ENCODE results near the gene LAMA3. TPM values are rescaled to one million over a fixed set of nuclear protein-coding genes. Genes with fewer than 3 reads are reported as not detected.

LAMA3 gene
- total RNA-seq, 1 donor from 2014 or later, result 2.8 TPM

GRCh38 chr18:23964282-23965238 is 275.3 kb downstream of the LAMA3 start:
- DNase-seq (ENCODE audit: low read depth), result no peak

GRCh38 chr18:23966909-23967308 is 277.7 kb downstream of the LAMA3 start:
- DNase-seq (ENCODE audit: low read depth), result no peak

DNA sequence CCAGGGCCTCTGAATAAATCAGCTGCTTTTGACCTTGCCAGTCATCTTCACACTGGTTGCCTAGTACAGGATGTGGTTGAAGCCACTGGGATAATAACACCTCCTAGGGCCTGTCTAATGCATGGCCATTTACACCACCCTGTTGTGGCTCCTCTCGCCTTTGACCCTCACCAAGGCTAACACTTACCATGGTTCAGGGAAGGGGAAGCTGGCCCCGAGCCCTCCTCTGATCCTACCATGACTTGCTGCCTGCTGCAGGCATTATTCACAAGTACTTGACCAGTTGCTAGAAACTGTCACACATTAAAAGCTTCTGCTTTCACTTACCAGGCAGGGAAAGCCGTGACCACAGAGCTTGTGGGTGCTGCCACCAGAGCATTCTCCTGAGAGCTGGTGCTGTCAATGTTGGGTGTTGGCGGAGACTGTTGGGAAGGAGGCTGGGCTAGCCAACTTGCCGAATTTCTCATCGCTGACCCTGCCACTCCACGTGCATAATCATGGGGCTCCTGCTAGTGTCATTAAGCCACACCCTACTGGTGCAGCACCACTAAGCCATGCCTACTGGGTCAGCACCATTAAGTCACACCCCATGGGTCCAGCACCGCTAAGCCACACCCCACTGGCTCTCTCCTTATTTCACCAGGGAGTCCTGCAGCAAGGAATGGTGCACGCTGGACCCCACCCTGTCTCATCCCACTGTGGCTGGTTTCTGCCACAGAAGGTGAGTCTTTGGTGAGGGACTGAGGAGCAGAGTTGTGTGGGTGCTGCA is 278.3 kb downstream of the LAMA3 start:
- peak; percentile 69 for DNase-seq (ENCODE audit: low read depth)

DNA sequence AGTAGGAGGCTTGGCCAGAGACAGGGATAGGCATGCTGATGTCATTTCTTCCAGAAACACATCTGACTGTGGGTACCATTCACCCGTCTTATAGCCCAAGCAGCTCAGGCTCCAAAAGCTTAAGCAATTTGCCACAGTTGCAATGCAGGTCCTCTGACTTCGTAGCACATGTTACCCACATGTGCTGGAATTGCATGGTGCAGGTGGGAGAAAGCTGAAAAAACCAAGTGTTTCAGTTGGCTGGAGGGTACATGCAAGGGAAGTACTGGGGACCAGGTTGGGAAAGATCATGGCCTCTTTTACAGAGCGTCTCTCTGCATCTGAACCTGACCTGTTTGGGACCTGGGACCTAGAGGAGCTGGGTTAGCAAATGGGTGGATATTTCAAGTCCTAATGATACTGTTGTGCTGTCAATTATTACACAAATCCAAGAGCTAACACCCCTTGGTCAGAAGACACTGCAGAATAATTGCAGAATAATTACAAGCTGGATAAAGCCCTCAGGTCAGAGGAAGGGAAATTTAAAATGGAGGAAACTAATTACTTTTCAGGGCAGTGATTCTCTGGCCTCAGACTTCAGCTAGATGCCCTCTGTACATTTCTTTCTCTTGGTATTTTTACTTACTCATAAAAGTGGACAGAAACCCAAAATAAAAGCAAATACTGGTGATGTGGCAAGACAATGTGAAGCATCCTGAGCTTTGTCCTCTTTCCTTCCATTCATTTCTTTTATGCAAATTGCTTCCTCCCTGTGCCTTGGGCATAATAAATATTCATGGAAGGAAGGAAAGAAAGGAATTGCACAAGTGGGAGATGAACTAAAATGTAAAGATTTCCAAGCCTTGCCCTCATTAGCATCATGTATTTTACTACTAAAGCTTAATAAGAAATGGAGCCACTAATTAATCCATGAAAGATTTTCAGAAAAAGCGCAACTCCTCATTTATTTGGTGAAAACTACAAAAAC is 279.7 kb downstream of the LAMA3 start:
- DNase-seq (ENCODE audit: low read depth), result no peak

GRCh38 chr18:23969664-23970063 is 280.4 kb downstream of the LAMA3 start:
- no peak for DNase-seq (ENCODE audit: low read depth)

DNA sequence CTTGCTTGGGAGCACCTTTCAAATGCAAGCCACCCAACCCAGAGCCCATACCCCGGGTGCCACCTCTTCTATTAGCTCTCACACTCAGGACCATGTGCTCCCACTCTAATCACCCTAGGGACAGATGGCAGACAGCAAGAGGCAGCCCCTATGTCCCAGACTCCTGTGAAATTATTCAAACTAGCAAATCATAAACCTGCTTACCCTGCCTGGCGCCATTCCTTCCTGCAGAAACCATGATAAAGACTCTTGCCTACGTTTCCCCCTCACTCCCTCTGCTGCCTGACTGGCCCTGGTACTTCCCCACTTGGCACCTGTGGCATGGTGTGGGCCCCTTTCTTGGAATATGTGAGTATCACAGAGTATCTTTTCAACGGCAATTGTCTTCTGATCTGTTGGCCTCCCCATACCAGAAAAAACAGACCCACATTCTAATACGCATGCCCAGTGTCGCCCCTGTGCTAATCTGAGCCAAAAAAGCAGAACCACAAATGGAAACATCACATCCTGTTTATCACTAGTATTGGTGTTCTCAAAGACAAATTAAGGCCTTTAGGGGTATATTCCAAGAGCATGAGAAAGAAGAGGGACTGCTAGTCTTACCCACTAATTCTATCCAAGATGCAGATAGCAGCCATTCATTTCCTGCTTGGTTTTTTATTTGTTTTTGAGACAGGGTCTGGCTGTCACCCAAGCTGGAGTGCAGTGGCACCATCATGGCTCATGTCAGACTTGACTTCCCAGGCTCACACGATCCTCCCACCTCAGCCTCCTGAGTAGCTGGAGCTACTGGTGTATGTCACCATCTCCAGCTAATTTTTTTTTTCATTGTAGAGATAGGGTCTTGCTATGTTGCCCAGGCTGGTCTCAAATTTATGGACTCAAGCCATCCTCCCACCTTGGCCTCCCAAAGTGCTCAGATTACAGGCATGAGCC is 281.2 kb downstream of the LAMA3 start:
- no peak for DNase-seq (ENCODE audit: low read depth)

GRCh38 chr18:23971097-23971440 is 281.8 kb downstream of the LAMA3 start:
- no peak for DNase-seq (ENCODE audit: low read depth)

DNA sequence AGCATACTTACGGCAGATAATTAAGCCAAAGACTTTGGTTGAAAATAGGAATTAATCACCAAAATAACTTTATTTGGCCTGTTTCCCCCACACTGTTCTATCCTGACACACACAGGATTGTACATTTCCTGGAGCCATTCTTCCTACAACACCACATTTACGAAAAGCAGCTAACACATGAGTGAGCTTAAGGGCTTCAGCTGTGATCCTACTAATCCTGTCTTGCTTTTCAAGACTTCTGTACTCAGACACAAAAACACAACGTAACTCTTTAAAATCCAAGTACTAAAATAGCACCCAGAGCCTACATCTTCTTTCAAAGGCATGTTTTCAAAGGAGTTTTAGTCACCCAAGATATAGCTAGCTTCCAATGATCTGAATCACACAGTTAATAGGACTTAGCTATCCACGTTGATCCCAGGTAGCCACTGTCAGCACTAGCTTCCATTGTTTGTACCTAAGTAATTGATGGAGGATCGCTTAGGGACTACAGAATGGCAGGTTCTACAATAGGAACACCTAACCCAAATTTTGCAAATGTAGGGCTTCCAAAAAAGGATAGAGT is 282.5 kb downstream of the LAMA3 start:
- DNase-seq (ENCODE audit: low read depth), result no peak

DNA sequence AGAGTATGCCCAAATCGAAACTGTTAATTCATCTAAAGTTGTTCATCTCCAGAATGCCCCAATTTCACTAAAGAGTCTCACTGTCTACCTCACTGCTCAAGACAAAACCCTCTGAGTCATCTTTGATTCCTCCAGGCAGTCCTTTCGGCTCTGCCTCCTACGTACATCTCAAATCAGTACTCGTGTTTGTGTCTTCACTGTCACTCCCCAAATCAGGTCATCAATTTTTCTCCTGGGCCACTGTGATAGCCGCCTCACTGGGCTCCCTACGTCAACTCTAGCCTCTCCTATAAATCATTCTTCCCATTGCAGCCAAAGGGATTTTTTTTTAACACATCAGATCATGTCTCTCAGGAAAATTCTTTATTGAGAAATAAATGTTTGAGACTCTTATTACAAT is 283.2 kb downstream of the LAMA3 start:
- DNase-seq (ENCODE audit: low read depth), result no peak

DNA sequence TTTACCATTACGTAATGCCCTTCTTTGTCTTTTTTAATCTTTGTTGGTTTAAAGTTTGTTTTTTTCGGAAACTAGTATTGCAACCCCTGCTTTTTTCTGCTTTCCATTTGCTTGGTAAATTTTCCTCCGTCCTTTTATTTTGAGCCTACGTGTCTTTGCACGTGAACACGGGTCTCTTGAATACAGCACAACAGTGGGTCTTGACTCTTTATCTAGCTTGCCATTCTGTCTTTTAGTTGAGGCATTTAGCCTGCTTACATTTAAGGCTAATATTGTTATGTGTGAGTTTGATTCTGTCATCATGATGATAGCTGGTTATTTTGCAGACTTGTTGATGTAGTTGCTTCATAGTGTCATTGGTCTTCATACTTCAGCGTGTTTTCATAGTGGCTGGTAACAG is 287.9 kb downstream of the LAMA3 start:
- no peak for DNase-seq (ENCODE audit: low read depth)

DNA sequence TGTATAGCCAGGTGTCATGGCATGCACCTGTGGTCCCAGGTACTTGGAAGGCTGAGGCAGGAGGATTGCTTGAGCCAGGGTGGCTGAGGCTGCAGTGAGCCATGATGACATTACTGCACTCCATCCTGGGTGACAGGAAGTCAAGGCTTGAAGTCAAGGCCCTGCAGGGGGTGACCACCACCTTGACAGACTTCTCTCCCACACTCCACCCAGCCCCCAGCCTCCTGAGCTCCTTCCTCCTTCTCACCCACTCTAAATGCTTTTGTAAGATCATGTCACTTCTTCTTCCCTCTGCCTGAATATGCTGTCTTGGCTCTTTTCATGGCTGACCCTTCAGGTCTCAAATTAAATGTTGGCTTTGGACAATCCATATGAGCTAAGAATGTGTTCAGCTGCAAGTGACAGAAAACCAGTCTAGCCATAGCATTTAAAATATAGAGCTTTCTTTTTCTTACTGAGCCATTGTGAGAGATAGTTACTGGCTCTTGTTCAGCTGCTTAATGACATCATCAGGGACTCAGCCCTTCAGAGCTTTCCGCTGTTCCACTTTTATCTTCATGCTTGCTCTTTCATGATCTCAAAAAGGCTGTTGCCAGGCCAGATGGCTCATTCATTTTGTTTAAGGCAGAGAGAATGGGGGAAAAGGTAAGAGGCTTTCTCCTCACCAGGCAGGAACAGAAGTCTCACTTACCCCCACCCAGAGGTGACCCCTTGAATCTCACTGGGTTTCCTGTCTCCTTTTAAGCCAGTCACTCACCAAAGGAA is 288.6 kb downstream of the LAMA3 start:
- no peak for DNase-seq (ENCODE audit: low read depth)

DNA sequence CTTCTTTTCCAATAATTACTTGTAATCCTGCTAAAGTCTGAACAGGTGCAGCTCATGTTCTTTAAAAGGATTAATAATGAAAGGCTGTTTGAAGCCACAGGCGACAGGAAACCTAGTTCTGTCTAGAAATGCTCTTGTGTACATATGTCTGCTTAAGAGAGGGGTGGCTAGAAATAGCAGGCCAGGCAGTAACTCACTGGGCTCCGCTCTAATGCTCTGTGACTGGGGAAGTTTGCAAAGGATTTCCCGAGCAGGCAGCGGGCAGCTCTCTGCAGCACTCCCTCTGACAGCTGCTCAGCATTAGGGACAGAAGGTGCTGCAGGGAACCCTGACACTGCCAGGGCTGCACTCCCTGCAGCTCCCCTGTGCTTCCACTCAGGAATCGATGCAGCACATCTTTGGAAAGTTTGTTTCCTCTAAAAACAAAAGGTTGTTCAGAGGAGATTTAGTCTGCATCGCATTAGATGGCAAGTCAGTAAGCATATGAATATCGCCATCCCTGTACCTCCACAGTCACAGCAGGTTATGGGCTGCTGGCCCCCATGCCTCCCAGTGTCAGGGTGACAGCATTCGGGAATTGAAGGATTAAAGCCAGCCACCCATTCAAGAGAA is 292.2 kb downstream of the LAMA3 start:
- peak; percentile 51 for DNase-seq (ENCODE audit: low read depth)

- peak; percentile 54 for DNase-seq (ENCODE audit: low read depth)
Measured at GRCh38 chr18:23982155-23983079, 293.2 kb downstream of the LAMA3 start.

DNA sequence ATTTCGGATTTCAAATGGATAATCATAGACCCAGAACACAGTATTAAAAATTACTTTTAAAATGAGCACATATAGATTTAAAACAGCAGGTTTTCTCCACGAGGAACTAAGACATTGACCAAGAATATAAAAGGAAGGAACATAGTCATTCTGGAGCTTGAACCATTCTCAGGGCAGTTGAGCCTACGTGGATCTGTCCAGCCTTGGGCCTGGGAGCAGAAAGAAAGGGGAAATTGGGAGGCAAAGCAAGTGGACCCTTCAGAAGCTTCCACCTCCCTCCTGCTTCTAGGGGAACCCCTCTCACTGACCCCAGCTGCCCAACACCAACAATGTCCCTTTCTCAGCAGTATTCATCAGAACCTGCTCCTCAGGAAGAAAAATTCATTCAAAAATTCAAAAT is 293.9 kb downstream of the LAMA3 start:
- DNase-seq (ENCODE audit: low read depth), result no peak

DNA sequence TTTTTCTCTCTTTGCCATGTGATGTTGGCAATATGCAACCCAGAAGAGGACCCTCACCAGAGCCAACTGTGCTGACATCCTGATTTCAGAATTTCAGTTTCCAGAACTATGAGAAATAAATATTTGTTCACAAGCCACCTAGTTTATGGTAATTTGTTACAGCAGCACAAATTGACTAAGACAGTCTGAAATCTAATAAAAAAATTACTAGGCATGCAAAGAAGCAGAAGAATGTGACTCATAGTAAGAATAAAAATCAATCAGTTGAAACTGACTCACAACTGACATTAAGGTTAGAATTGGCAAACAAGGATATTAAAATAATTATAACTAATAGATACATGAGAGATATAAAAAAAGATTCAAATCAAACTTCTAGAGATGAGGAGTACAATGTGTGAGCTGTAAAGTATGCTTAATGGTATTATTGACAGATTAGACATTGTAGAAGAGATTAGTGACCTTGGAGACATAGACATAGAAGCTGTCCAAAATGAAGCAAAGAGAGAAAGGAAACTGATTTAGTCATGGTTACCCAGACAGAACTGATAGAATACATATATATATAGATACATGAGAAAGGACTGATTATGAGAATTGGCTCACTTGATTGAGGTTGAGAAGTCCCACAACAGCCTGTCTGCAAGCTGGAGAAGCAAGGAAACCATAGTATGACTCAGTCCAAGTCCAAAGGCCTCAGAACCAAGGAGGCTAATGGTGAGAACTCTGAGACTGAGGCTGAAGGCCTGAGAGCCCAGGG is 297.5 kb downstream of the LAMA3 start:
- no peak for DNase-seq (ENCODE audit: low read depth)
